ENCODE data around the gene CDK18.
A peak's percentile ranks its signal among the peaks of the same experiment; 100 is the strongest.

Gene CDK18

DNA sequence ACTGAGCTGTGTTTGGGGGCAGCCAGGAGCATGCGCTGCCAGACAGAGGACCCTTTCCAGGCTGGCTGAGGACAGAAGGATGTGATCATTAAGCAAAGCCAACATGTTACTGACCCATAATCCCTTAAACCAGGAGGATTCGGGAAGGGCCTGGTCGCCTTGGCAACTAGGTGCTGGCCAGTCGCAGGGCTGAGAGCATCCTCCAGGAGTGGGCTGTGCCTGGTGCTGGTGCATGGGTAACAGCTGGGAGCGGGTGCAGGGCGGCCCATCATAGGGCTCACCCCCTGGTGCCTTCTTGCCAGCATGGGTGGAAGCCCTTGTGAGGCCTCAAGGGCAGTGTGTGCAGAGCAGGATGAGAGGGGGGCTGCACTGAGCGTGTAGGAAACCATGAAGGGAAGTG is 17.2 kb downstream of the CDK18 start:
- H3K18ac ChIP-seq (ENCODE audit: low read depth in 1 of 2, low read length in 2 of 2): no peak overlapping the region
- H3K4me2 ChIP-seq (ENCODE audit: low read length, poor library complexity, severe bottlenecking): no peak overlapping the region
- no peaks in the 10 kb centered on the region for H3K79me1 ChIP-seq (replicated peaks; ENCODE audit: low read length, poor library complexity, severe bottlenecking)
- no peak overlapping the region for H4K91ac ChIP-seq (ENCODE audit: low read length)
- no peak overlapping the region for H3K23ac ChIP-seq (ENCODE audit: low read length in 2 of 2)
- H2AFZ ChIP-seq (ENCODE audit: low read depth, low read length): no peak overlapping the region
- DNase-seq: no peak
- 82% methylated on average over 7 of the region's 7 CpGs for WGBS
- no peak overlapping the region for H3K27ac ChIP-seq (ENCODE audit: low read length, poor library complexity, severe bottlenecking)
- H3K9ac ChIP-seq (ENCODE audit: low read length): no peak overlapping the region
- H2BK5ac ChIP-seq (ENCODE audit: low read depth, low read length, poor library complexity, severe bottlenecking): no peak overlapping the region
- H4K8ac ChIP-seq (ENCODE audit: low read length): no peak overlapping the region
- H3K27me3 ChIP-seq (ENCODE audit: control insufficient read depth in 1 of 2, insufficient read depth in 1 of 2, low read length in 2 of 2): peaks cover 80 to 89% of the 10 kb centered on the region in 2 experiments
- H2BK120ac ChIP-seq (ENCODE audit: low read depth, low read length): no peak overlapping the region
- H3K4me1 ChIP-seq (ENCODE audit: control insufficient read depth, insufficient read depth, low read depth, low read length): no peaks in the 10 kb centered on the region
- no peaks in the 10 kb centered on the region for H3K36me3 ChIP-seq (ENCODE audit: control insufficient read depth in 1 of 2, insufficient read depth in 2 of 2, low read depth in 1 of 2, low read length in 2 of 2)
- H3K9me3 ChIP-seq (ENCODE audit: control insufficient read depth, low read length): no peaks in the 10 kb centered on the region
- no peak overlapping the region for H3K14ac ChIP-seq (ENCODE audit: low read length in 2 of 2)
- no peak overlapping the region for H3K4me3 ChIP-seq (ENCODE audit: insufficient read depth in 1 of 2, low read depth in 1 of 2, low read length in 2 of 2)
- H2BK15ac ChIP-seq (ENCODE audit: low read depth, poor library complexity, severe bottlenecking): no peak overlapping the region
- H3K4ac ChIP-seq (ENCODE audit: low read depth in 1 of 2, low read length in 2 of 2): no peak overlapping the region
- H2AK5ac ChIP-seq (ENCODE audit: low read length, severe bottlenecking): no peak overlapping the region
- H2BK12ac ChIP-seq (ENCODE audit: low read length in 2 of 2): no peak overlapping the region

DNA sequence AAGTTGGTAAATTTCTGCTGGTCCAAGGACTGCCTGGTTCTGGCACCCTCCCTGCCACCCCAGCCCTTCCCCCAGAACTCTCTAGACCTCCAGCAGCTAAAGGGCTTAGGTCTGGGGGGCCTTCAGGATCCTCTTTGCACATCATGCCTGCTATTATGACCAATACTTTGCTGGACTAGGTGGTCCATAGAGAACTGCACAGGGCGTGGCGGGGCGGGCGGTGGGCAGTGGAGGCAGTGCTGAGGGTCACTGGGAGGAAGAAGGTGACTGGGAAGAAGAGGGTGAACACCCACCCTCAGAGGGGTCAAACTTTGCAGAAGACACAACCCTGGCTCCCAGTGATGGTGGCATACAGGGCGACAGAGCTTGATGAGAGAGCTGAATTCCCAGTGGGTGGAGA is 18.2 kb downstream of the CDK18 start:
- Histone ChIP-seq H2AFZ (ENCODE audit: low read depth, low read length) (no peak overlapping the region), H2AK5ac (ENCODE audit: low read length, severe bottlenecking) (no peak overlapping the region), H3K4me2 (ENCODE audit: low read length, poor library complexity, severe bottlenecking) (no peak overlapping the region), H3K4me1 (ENCODE audit: control insufficient read depth, insufficient read depth, low read depth, low read length) (no peaks in the 10 kb centered on the region), H3K9ac (ENCODE audit: low read length) (no peak overlapping the region), H3K23ac (ENCODE audit: low read length in 2 of 2) (no peak overlapping the region), H3K27ac (ENCODE audit: low read length, poor library complexity, severe bottlenecking) (no peak overlapping the region), H3K9me3 (ENCODE audit: control insufficient read depth, low read length) (no peaks in the 10 kb centered on the region), H4K91ac (ENCODE audit: low read length) (no peak overlapping the region), H2BK12ac (ENCODE audit: low read length in 2 of 2) (no peak overlapping the region), H3K18ac (ENCODE audit: low read depth in 1 of 2, low read length in 2 of 2) (no peak overlapping the region), H3K14ac (ENCODE audit: low read length in 2 of 2) (no peak overlapping the region), H4K8ac (ENCODE audit: low read length) (no peak overlapping the region), H3K79me1 (replicated peaks; ENCODE audit: low read length, poor library complexity, severe bottlenecking) (no peaks in the 10 kb centered on the region), H2BK120ac (ENCODE audit: low read depth, low read length) (no peak overlapping the region), H3K4ac (ENCODE audit: low read depth in 1 of 2, low read length in 2 of 2) (no peak overlapping the region), H3K4me3 (ENCODE audit: insufficient read depth in 1 of 2, low read depth in 1 of 2, low read length in 2 of 2) (no peak overlapping the region), H3K27me3 (ENCODE audit: control insufficient read depth in 1 of 2, insufficient read depth in 1 of 2, low read length in 2 of 2) (peaks cover 73 to 89% of the 10 kb centered on the region in 2 experiments), H2BK5ac (ENCODE audit: low read depth, low read length, poor library complexity, severe bottlenecking) (no peak overlapping the region), H3K36me3 (ENCODE audit: control insufficient read depth in 1 of 2, insufficient read depth in 2 of 2, low read depth in 1 of 2, low read length in 2 of 2) (no peaks in the 10 kb centered on the region), H2BK15ac (ENCODE audit: low read depth, poor library complexity, severe bottlenecking) (no peak overlapping the region)
- 94% methylated on average over 5 of the region's 5 CpGs for WGBS
- no peak for DNase-seq

DNA sequence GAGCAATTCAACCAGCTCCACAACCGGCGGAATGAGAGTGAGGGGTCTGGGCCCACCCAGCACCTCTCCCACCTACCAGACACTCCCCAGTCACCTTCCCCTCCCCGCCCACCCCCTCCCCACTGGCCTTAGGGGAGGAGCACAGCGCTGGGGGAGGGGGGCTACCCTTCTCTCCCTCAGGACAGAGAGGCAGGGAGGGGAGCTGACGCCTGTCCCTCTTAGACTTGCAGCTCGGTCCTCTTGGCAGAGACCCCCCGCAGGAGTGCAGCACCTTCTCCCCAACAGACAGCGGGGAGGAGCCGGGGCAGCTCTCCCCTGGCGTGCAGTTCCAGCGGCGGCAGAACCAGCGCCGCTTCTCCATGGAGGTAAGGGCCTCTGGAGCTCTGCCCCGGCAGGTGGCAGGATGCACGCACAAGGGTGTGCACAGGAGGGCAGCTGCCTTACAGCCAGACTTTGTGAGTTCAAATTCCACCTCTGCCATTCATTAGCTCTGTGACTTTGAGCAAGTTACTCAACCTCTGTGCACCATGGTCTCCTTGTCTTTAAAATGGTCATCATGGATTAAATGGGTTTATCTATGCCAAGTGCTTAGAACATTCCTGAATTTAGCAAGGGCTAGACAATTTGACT is 18.9 kb downstream of the CDK18 start:
- WGBS: 70% methylated on average over 16 of the region's 16 CpGs
- no peak overlapping the region for H3K14ac ChIP-seq (ENCODE audit: low read length in 2 of 2)
- H2AK5ac ChIP-seq (ENCODE audit: low read length, severe bottlenecking): no peak overlapping the region
- H2BK12ac ChIP-seq (ENCODE audit: low read length in 2 of 2): no peak overlapping the region
- H3K23ac ChIP-seq (ENCODE audit: low read length in 2 of 2): no peak overlapping the region
- no peak overlapping the region for H2BK5ac ChIP-seq (ENCODE audit: low read depth, low read length, poor library complexity, severe bottlenecking)
- H3K27me3 ChIP-seq (ENCODE audit: control insufficient read depth in 1 of 2, insufficient read depth in 1 of 2, low read length in 2 of 2): peaks cover 70 to 89% of the 10 kb centered on the region in 2 experiments
- H4K91ac ChIP-seq (ENCODE audit: low read length): no peak overlapping the region
- no peak overlapping the region for H3K18ac ChIP-seq (ENCODE audit: low read depth in 1 of 2, low read length in 2 of 2)
- no peak overlapping the region for H3K4ac ChIP-seq (ENCODE audit: low read depth in 1 of 2, low read length in 2 of 2)
- no peaks in the 10 kb centered on the region for H3K4me1 ChIP-seq (ENCODE audit: control insufficient read depth, insufficient read depth, low read depth, low read length)
- H3K27ac ChIP-seq (ENCODE audit: low read length, poor library complexity, severe bottlenecking): no peak overlapping the region
- no peaks in the 10 kb centered on the region for H3K36me3 ChIP-seq (ENCODE audit: control insufficient read depth in 1 of 2, insufficient read depth in 2 of 2, low read depth in 1 of 2, low read length in 2 of 2)
- H2BK15ac ChIP-seq (ENCODE audit: low read depth, poor library complexity, severe bottlenecking): no peak overlapping the region
- H3K79me1 ChIP-seq (replicated peaks; ENCODE audit: low read length, poor library complexity, severe bottlenecking): no peaks in the 10 kb centered on the region
- H3K4me3 ChIP-seq (ENCODE audit: insufficient read depth in 1 of 2, low read depth in 1 of 2, low read length in 2 of 2): no peak overlapping the region
- no peak for DNase-seq
- no peak overlapping the region for H2AFZ ChIP-seq (ENCODE audit: low read depth, low read length)
- H3K4me2 ChIP-seq (ENCODE audit: low read length, poor library complexity, severe bottlenecking): no peak overlapping the region
- no peaks in the 10 kb centered on the region for H3K9me3 ChIP-seq (ENCODE audit: control insufficient read depth, low read length)
- no peak overlapping the region for H4K8ac ChIP-seq (ENCODE audit: low read length)
- H2BK120ac ChIP-seq (ENCODE audit: low read depth, low read length): no peak overlapping the region
- no peak overlapping the region for H3K9ac ChIP-seq (ENCODE audit: low read length)

DNA sequence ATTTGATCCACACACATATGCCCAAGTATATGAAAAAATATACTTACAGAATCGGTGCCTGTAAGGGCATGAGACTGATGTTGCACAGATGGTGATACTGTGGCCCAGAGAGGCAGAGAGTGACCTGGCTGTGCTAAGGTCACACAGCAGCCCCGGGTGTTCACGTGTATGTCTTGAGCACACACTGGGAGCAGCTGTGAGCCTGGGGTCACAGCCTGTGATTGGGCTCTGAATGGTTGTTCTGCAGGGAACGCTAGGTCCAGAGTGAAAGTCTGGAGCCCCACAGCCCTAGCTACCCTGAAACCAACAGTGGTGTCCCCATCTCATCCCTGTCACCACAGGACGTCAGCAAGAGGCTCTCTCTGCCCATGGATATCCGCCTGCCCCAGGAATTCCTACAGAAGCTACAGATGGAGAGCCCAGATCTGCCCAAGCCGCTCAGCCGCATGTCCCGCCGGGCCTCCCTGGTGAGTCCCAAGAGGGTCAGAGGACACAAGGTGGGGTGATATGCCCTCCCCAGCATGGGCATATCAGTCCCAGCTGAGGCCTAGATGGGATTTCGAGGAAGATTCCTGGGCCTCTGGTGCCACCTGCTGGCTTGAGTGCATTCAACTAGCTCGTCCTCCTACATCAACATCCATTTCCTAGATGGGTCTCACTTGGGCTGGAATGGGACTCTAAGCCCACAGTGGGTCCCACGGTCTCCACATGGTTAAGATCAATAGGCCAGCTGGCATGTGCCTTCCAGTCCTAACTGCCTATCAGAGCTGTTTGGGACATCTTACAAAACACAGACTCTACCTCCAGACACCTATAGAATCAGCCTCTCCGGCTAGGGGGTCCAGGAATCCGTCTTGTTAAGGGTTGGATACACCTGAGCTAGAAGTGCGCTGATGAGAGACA is 19.7 kb downstream of the CDK18 start:
- no peaks in the 10 kb centered on the region for H3K79me1 ChIP-seq (replicated peaks; ENCODE audit: low read length, poor library complexity, severe bottlenecking)
- H2BK5ac ChIP-seq (ENCODE audit: low read depth, low read length, poor library complexity, severe bottlenecking): no peak overlapping the region
- H3K27ac ChIP-seq (ENCODE audit: low read length, poor library complexity, severe bottlenecking): no peak overlapping the region
- no peak overlapping the region for H2BK15ac ChIP-seq (ENCODE audit: low read depth, poor library complexity, severe bottlenecking)
- no peaks in the 10 kb centered on the region for H3K36me3 ChIP-seq (ENCODE audit: control insufficient read depth in 1 of 2, insufficient read depth in 2 of 2, low read depth in 1 of 2, low read length in 2 of 2)
- H2AK5ac ChIP-seq (ENCODE audit: low read length, severe bottlenecking): no peak overlapping the region
- H3K4me2 ChIP-seq (ENCODE audit: low read length, poor library complexity, severe bottlenecking): no peak overlapping the region
- no peak overlapping the region for H3K23ac ChIP-seq (ENCODE audit: low read length in 2 of 2)
- no peak overlapping the region for H4K91ac ChIP-seq (ENCODE audit: low read length)
- peaks cover 66 to 86% of the 10 kb centered on the region in 2 experiments for H3K27me3 ChIP-seq (ENCODE audit: control insufficient read depth in 1 of 2, insufficient read depth in 1 of 2, low read length in 2 of 2)
- H3K18ac ChIP-seq (ENCODE audit: low read depth in 1 of 2, low read length in 2 of 2): no peak overlapping the region
- no peak overlapping the region for H3K4ac ChIP-seq (ENCODE audit: low read depth in 1 of 2, low read length in 2 of 2)
- H2AFZ ChIP-seq (ENCODE audit: low read depth, low read length): no peak overlapping the region
- H3K9me3 ChIP-seq (ENCODE audit: control insufficient read depth, low read length): no peaks in the 10 kb centered on the region
- H4K8ac ChIP-seq (ENCODE audit: low read length): no peak overlapping the region
- no peak overlapping the region for H2BK120ac ChIP-seq (ENCODE audit: low read depth, low read length)
- no peak overlapping the region for H3K4me3 ChIP-seq (ENCODE audit: insufficient read depth in 1 of 2, low read depth in 1 of 2, low read length in 2 of 2)
- peaks cover 6% of the 10 kb centered on the region for H3K4me1 ChIP-seq (ENCODE audit: control insufficient read depth, insufficient read depth, low read depth, low read length)
- 53% methylated on average over 16 of the region's 16 CpGs for WGBS
- H3K9ac ChIP-seq (ENCODE audit: low read length): no peak overlapping the region
- H3K14ac ChIP-seq (ENCODE audit: low read length in 2 of 2): no peak overlapping the region
- H2BK12ac ChIP-seq (ENCODE audit: low read length in 2 of 2): no peak overlapping the region
- peak; percentile 74 for DNase-seq
